NCI-H2029 (cell line): ENCODE results near the gene C3orf80.
"Not testable (repeated sequence)": the region's sequence is repeated elsewhere in the genome, so short reads cannot be mapped to it uniquely, and the experiment has no call there.

ENCODE experiments used
- DNase-seq: peaks from one replicate; lab custom pipeline; 2025; lab: John Stamatoyannopoulos, UW

Gene C3orf80

GRCh38 chr3:160213191-160213590, 12.0 kb upstream of the C3orf80 start:
- DNase-seq = no peak

- DNase-seq = no peak
Measured at GRCh38 chr3:160217675-160218074, 7.5 kb upstream of the C3orf80 start.

GRCh38 chr3:160218136-160218535, 7.1 kb upstream of the C3orf80 start:
- DNase-seq = no peak

GRCh38 chr3:160220038-160220437, 5.2 kb upstream of the C3orf80 start:
- no peak for DNase-seq

- no peak for DNase-seq
Measured at GRCh38 chr3:160221019-160221418, 4.2 kb upstream of the C3orf80 start.

- no peak for DNase-seq
Measured at GRCh38 chr3:160224256-160224655, 966 bp upstream of the C3orf80 start.

GRCh38 chr3:160224811-160225175, 429 bp upstream of the C3orf80 start:
- no peak for DNase-seq

GRCh38 chr3:160226026-160226907, 1.0 kb downstream of the C3orf80 start:
- no peak for DNase-seq

- DNase-seq = no peak
Measured at GRCh38 chr3:160227419-160227818, 2.2 kb downstream of the C3orf80 start.

- no peak for DNase-seq
Measured at GRCh38 chr3:160232014-160232413, 6.8 kb downstream of the C3orf80 start.

- not testable (repeated sequence) for DNase-seq
Measured at GRCh38 chr3:160240719-160241118, 15.5 kb downstream of the C3orf80 start.

- no peak for DNase-seq
Measured at GRCh38 chr3:160245261-160245800, 20.1 kb downstream of the C3orf80 start.

GRCh38 chr3:160247766-160248165, 22.5 kb downstream of the C3orf80 start:
- no peak for DNase-seq

- no peak for DNase-seq
Measured at GRCh38 chr3:160253298-160253697, 28.1 kb downstream of the C3orf80 start.

GRCh38 chr3:160257606-160258005, 32.4 kb downstream of the C3orf80 start:
- no peak for DNase-seq

GRCh38 chr3:160259589-160259988, 34.4 kb downstream of the C3orf80 start:
- no peak for DNase-seq

GRCh38 chr3:160260587-160261270, 35.5 kb downstream of the C3orf80 start:
- no peak for DNase-seq

GRCh38 chr3:160265088-160265487, 39.9 kb downstream of the C3orf80 start:
- DNase-seq = no peak
